GM19023 (cell line): ENCODE data around the gene GALNT13.

Experiments
- ATAC-seq: cut with Tn5 transposase; IDR thresholded peaks from one replicate; pipeline ENCODE4 v1.9.1; 2021; ENCODE audit warnings: mild to moderate bottlenecking, moderate library complexity; ENCODE audit not compliant: unreplicated experiment

The GALNT13 gene

GRCh38 chr2:154203902-154204301, 332.2 kb downstream of the GALNT13 start:
- ATAC-seq, result no peak

- no peak for ATAC-seq
These were observed 335.7 kb downstream of the GALNT13 start for GRCh38 chr2:154207288-154208047.

GRCh38 chr2:154223726-154224125, 352.0 kb downstream of the GALNT13 start:
- no peak for ATAC-seq

- ATAC-seq, result no peak
These were observed 355.2 kb downstream of the GALNT13 start for GRCh38 chr2:154226931-154227330.

GRCh38 chr2:154228566-154229280, 357.0 kb downstream of the GALNT13 start:
- no peak for ATAC-seq

- ATAC-seq, result no peak
These were observed 358.2 kb downstream of the GALNT13 start for GRCh38 chr2:154229966-154230365.

- no peak for ATAC-seq
These were observed 359.3 kb downstream of the GALNT13 start for GRCh38 chr2:154231021-154231420.

- no peak for ATAC-seq
These were observed 361.5 kb downstream of the GALNT13 start for GRCh38 chr2:154233231-154233630.

GRCh38 chr2:154238252-154238651, 366.5 kb downstream of the GALNT13 start:
- no peak for ATAC-seq

- no peak for ATAC-seq
These were observed 368.6 kb downstream of the GALNT13 start for GRCh38 chr2:154240316-154240715.

GRCh38 chr2:154240921-154241379, 369.2 kb downstream of the GALNT13 start:
- no peak for ATAC-seq

- no peak for ATAC-seq
These were observed 371.0 kb downstream of the GALNT13 start for GRCh38 chr2:154242687-154243086.

GRCh38 chr2:154243685-154244084, 372.0 kb downstream of the GALNT13 start:
- ATAC-seq, result no peak

- ATAC-seq, result no peak
These were observed 373.2 kb downstream of the GALNT13 start for GRCh38 chr2:154244932-154245331.

GRCh38 chr2:154247503-154247902, 375.8 kb downstream of the GALNT13 start:
- no peak for ATAC-seq

GRCh38 chr2:154256136-154256535, 384.4 kb downstream of the GALNT13 start:
- ATAC-seq, result no peak

- ATAC-seq, result no peak
These were observed 387.3 kb downstream of the GALNT13 start for GRCh38 chr2:154259030-154259429.

GRCh38 chr2:154261473-154262027, 389.8 kb downstream of the GALNT13 start:
- ATAC-seq, result no peak

GRCh38 chr2:154263206-154263605, 391.5 kb downstream of the GALNT13 start:
- ATAC-seq, result no peak

GRCh38 chr2:154264024-154264423, 392.3 kb downstream of the GALNT13 start:
- ATAC-seq, result no peak

GRCh38 chr2:154267983-154268382, 396.3 kb downstream of the GALNT13 start:
- no peak for ATAC-seq

- ATAC-seq, result no peak
These were observed 408.8 kb downstream of the GALNT13 start for GRCh38 chr2:154280543-154280942.
